Right lobe of liver (tissue), 6 donors: Measurements from ENCODE around the gene AK5. TPM values are rescaled to one million over a fixed set of nuclear protein-coding genes. Genes with fewer than 3 reads are reported as not detected.

Experiments
- ATAC-seq, 4 donors: fragments of 200-7000 bp; cut with Tn5 transposase; one replicate each; pipeline ENCODE4 v1.9.1; 2020; ENCODE audit warnings: mild to moderate bottlenecking in 4 of 4, moderate library complexity in 4 of 4
- DNase-seq, 3 donors: peaks; one replicate each; pipeline ENCODE4 v3.0.0-alpha.2; 2020
- H3K27ac ChIP-seq, 3 donors: fragments of 200-600 bp; one replicate each; pipeline ENCODE4 v1.8.0; 2022
- H3K27me3 ChIP-seq, 2 donors: fragments of 200-600 bp; one replicate each; pipeline ENCODE4 v1.8.0; 2022
- H3K36me3 ChIP-seq, 4 donors: fragments of 200-600 bp; sonication (generic) in 1 of 4; one replicate each; pipeline versions ENCODE4 v1.5.1 to v1.8.0; 2017 to 2022; ENCODE audit warnings: control low read depth in 1 of 4
- H3K4me1 ChIP-seq, 4 donors: fragments of 200-600 bp; sonication (generic) in 1 of 4; one replicate each; pipeline versions ENCODE4 v1.5.1 to v1.8.0; 2017 to 2022; ENCODE audit warnings: control low read depth in 1 of 4
- H3K4me3 ChIP-seq, 3 donors: fragments of 200-600 bp; one replicate each; pipeline ENCODE4 v1.8.0; 2022
- H3K9me3 ChIP-seq, 4 donors: fragments of 200-600 bp; sonication (generic) in 1 of 4; one replicate each; pipeline versions ENCODE4 v1.5.1 to v1.8.0; 2017 to 2022; ENCODE audit warnings: control low read depth in 1 of 4
- POLR2A ChIP-seq: fragments of 450-650 bp; IDR thresholded peaks from one replicate; pipeline ENCODE4 v1.6.1; 2017; ENCODE audit warnings: antibody characterized with exemption, mild to moderate bottlenecking
- WGBS: methylation state at CpG from one replicate; pipeline ENCODE4 v1.1.6; 2018; ENCODE audit warnings: low coverage, low lambda C conversion rate; ENCODE audit not compliant: insufficient coverage; ENCODE audit errors: missing lambda C conversion rate; 5-methylcytosine and 5-hydroxymethylcytosine counted together
- intact Hi-C, 2 donors: fragments of 100-400 bp; cut with DNase I; formaldehyde crosslinking; loops; one replicate each; pipeline versions ENCODE4 v1.11.2 to v1.14.1; 2022
- total RNA-seq, 6 experiments: library from RNA; depleted of rRNA in 2 of 6; stranded (reverse); fragments of >200 nt in 2 of 6; fragmentation: NEBNext Ultra II Directional in 3 of 6; extraction: Animal tissue kit (Norgen Biotek cat#: 25700) in 3 of 6; gene quantifications; one replicate each; pipeline versions ENCODE4 v1.1.0 to v1.2.4, GENCODE V29; 2016 to 2023
- TF ChIP-seq, protein P1 (sequence below), 4 donors: fragments of 200-600 bp in 3 of 4; fragments of 450-650 bp in 1 of 4; IDR thresholded peaks; one replicate each; pipeline versions ENCODE4 v1.5.1 to v1.8.0; 2016 to 2022; ENCODE audit warnings: antibody characterized with exemption in 4 of 4, mild to moderate bottlenecking in 2 of 4
- donor health status: DM: no; HTN: yes; CAD: no.
- donor health status: DM: no; HTN: no; CAD: no.
- donor health status: DM: no; HTN: no; CAD: no.
- donor health status: DM: no; HTN: yes; CAD: no.
- donor health status: DM: no; HTN: yes; CAD: no.

The AK5 gene
- total RNA-seq, 6 experiments from 2014 or later = 0.47 to 0.53 TPM; not detected in 4

DNA sequence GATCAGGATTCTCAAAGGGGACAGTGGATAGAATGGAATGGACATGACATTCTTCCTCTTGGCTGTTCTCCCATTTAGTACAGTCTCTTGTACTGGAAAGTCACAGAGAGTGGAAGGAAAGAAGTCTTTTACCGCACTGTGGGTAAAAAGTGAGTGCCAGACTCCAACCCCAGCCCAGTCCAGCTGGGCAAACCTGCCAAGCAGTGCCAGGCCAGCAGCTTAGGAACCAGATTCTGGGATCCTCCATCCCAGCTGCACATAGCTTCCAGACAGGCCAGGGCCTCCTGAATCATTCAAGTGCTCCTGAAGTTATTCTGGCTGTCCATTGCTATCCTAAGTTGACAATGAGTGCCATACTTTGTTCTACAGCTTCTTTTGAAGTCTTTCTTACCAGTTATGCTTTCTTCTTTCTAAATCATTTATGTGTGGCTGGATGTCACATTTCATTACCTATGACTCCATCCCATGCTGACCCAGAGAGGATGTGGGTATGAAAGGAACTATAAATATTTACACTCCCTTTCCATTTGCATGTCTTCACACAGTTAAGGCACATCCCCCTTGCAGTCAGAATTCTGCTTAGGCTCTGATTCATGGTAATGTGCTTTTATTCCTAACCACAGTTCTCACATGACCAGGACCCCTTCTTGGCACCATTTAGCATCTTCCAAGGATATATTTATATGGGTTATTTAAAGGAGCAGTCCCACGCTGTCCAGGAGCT is 88.9 kb downstream of the AK5 start:
- H3K4me3 ChIP-seq = no peak overlapping the region
- WGBS = 29% methylated on average over 1 of the region's 2 CpGs
- no peak for DNase-seq
- no peaks in the 10 kb centered on the region for H3K36me3 ChIP-seq
- H3K9me3 ChIP-seq = no peaks in the 10 kb centered on the region
- intact Hi-C loops = no loop called here
- H3K4me1 ChIP-seq = no peaks in the 10 kb centered on the region
- no peak for ATAC-seq
- H3K27me3 ChIP-seq = no peaks in the 10 kb centered on the region
- no peak for TF ChIP-seq POLR2A
- TF ChIP-seq, protein P1, sequence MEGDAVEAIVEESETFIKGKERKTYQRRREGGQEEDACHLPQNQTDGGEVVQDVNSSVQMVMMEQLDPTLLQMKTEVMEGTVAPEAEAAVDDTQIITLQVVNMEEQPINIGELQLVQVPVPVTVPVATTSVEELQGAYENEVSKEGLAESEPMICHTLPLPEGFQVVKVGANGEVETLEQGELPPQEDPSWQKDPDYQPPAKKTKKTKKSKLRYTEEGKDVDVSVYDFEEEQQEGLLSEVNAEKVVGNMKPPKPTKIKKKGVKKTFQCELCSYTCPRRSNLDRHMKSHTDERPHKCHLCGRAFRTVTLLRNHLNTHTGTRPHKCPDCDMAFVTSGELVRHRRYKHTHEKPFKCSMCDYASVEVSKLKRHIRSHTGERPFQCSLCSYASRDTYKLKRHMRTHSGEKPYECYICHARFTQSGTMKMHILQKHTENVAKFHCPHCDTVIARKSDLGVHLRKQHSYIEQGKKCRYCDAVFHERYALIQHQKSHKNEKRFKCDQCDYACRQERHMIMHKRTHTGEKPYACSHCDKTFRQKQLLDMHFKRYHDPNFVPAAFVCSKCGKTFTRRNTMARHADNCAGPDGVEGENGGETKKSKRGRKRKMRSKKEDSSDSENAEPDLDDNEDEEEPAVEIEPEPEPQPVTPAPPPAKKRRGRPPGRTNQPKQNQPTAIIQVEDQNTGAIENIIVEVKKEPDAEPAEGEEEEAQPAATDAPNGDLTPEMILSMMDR (IDR thresholded peaks at IDR 0.05) = no peak
- H3K27ac ChIP-seq = no peak overlapping the region

- no peaks in the 10 kb centered on the region for H3K27me3 ChIP-seq
- no peak for DNase-seq
- no peak overlapping the region for H3K4me3 ChIP-seq
- WGBS = 40% methylated on average over 1 of the region's 1 CpG
- H3K9me3 ChIP-seq = no peaks in the 10 kb centered on the region
- intact Hi-C loops = no loop called here
- H3K4me1 ChIP-seq = no peaks in the 10 kb centered on the region
- TF ChIP-seq, protein P1 (IDR thresholded peaks at IDR 0.05) = no peak
- no peak for TF ChIP-seq POLR2A
- ATAC-seq = no peak
- no peaks in the 10 kb centered on the region for H3K36me3 ChIP-seq
- H3K27ac ChIP-seq = no peak overlapping the region
These were observed 89.6 kb downstream of the AK5 start for GRCh38 chr1:77371396-77371795.

DNA sequence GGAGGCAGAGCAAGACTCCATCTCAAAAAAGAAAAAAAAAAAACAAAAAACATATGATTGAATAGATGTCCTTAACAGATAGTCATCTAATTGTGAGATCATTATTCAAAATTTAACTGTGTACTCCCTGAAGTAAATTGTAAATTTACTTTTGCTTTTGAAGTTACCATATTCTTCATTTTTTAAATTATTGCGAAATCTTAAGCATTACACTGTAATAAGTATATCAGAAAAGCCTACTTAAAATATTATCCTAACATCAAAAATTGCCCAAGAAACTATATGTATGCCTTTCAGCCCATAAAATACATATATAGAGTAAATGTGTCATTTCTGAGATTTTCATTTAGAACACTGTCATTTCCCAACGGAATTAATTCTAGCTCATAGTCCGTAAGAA is 91.9 kb downstream of the AK5 start:
- DNase-seq (no peak), ATAC-seq (no peak)
- no peaks in the 10 kb centered on the region for H3K36me3 ChIP-seq
- no peak overlapping the region for H3K4me3 ChIP-seq
- no peak overlapping the region for H3K27ac ChIP-seq
- TF ChIP-seq POLR2A = no peak
- TF ChIP-seq, protein P1 (IDR thresholded peaks at IDR 0.05) = no peak
- intact Hi-C loops = no loop called here
- H3K9me3 ChIP-seq = no peaks in the 10 kb centered on the region
- WGBS = 89% methylated on average over 3 of the region's 3 CpGs
- H3K27me3 ChIP-seq = no peaks in the 10 kb centered on the region
- H3K4me1 ChIP-seq = no peaks in the 10 kb centered on the region

DNA sequence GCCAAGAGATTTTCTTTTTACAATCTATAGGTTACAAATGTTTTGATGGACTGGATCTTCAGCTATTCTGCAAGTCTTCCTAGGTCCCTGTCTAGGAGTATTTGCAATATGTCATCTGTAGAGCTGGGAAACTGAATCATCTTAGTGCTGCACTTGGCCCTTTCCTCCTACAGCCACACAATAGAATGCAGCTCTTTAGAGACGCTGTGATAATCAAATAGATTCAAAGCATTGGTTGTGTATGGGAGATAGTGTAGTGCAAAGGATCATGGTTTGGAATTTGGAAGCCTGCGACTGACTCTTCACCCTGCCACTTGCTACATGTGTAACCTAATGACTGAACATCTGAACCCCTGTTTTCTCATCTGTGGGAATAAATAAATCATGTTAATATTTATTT is 93.7 kb downstream of the AK5 start:
- Histone ChIP-seq H3K27me3 (no peaks in the 10 kb centered on the region), H3K9me3 (no peaks in the 10 kb centered on the region), H3K27ac (no peak overlapping the region), H3K36me3 (no peaks in the 10 kb centered on the region), H3K4me1 (no peaks in the 10 kb centered on the region), H3K4me3 (no peak overlapping the region)
- no peak for DNase-seq
- 68% methylated on average over 2 of the region's 2 CpGs for WGBS
- no peak for TF ChIP-seq POLR2A
- ATAC-seq = no peak
- intact Hi-C loops = no loop called here

GRCh38 chr1:77375990-77376389 is 94.2 kb downstream of the AK5 start:
- WGBS = 44% methylated on average over 4 of the region's 4 CpGs
- Histone ChIP-seq H3K36me3 (no peaks in the 10 kb centered on the region), H3K4me3 (no peak overlapping the region), H3K27me3 (no peaks in the 10 kb centered on the region), H3K9me3 (no peaks in the 10 kb centered on the region), H3K4me1 (no peaks in the 10 kb centered on the region), H3K27ac (no peak overlapping the region)
- no peak for ATAC-seq
- DNase-seq = no peak
- no peak for TF ChIP-seq POLR2A
- TF ChIP-seq, protein P1 (IDR thresholded peaks at IDR 0.05) = no peak
- intact Hi-C loops = no loop called here
